Panc1 (cell line): ENCODE results near the gene MED13. TPM values are rescaled to one million over a fixed set of nuclear protein-coding genes. Genes with fewer than 3 reads are reported as not detected.

Experiments
- ATAC-seq: fragments of 200-7000 bp; cut with Tn5 transposase; 2 replicates; pipeline ENCODE4 v1.9.1; 2020; ENCODE audit warnings: mild to moderate bottlenecking, moderate library complexity
- BruUV-seq: library from RNA; stranded (reverse); fragments of 400-500 nt; replicated peaks from 2 replicates; lab custom pipeline; 2021; lab: Mats Ljungman, UMichigan
- CTCF ChIA-PET: fragments of 300-600 bp; sonication (Branson Sonifier 250); formaldehyde crosslinking; loops from one replicate; lab custom pipeline; 2022; ENCODE audit warnings: antibody characterized with exemption; lab: Charles Lee
- POLR2A ChIA-PET: fragments of 300-600 bp; sonication (Branson Sonifier 250); formaldehyde crosslinking; loops from one replicate; lab custom pipeline; 2022; ENCODE audit warnings: antibody characterized with exemption; lab: Charles Lee
- DNase-seq: peaks from one replicate; pipeline ENCODE4 v3.0.0-alpha.2; 2010; ENCODE audit warnings: low read depth, low spot score
- H3K27ac ChIP-seq: 2 replicates; pipeline ENCODE4 v1.5.1; 2011; ENCODE audit warnings: mild to moderate bottlenecking, low read length, inconsistent platforms
- H3K27me3 ChIP-seq: fragments of 200-500 bp; sonication (Bioruptor generic); 2 replicates; pipeline ENCODE4 v1.6.0; 2014; ENCODE audit warnings: low read length, inconsistent platforms; ENCODE audit not compliant: control insufficient read depth, insufficient read depth
- H3K36me3 ChIP-seq: fragments of 200-500 bp; sonication (Bioruptor generic); 2 replicates; pipeline ENCODE4 v1.5.1; 2014; ENCODE audit warnings: inconsistent platforms, mild to moderate bottlenecking, low read length, moderate library complexity; ENCODE audit not compliant: control insufficient read depth, insufficient read depth
- H3K4me1 ChIP-seq: 2 replicates; pipeline ENCODE4 v1.5.1; 2011; ENCODE audit warnings: inconsistent platforms, mild to moderate bottlenecking, low read length, moderate library complexity; ENCODE audit not compliant: control insufficient read depth, insufficient read depth
- H3K4me3 ChIP-seq, 2 experiments: 2 replicates each; pipeline ENCODE4 v1.5.1; 2011 to 2012; ENCODE audit warnings: low read depth in 2 of 2, low read length in 2 of 2, mild to moderate bottlenecking in 2 of 2, inconsistent platforms in 1 of 2, moderate library complexity in 1 of 2
- H3K9me3 ChIP-seq: fragments of 200-500 bp; sonication (Bioruptor generic); 2 replicates; pipeline ENCODE4 v1.5.1; 2014; ENCODE audit warnings: low read depth, mild to moderate bottlenecking, inconsistent platforms, low read length, moderate library complexity; ENCODE audit not compliant: control insufficient read depth, insufficient read depth
- POLR2AphosphoS5 ChIP-seq: IDR thresholded peaks from 2 replicates; pipeline ENCODE4 v1.6.1; 2012; ENCODE audit warnings: mild to moderate bottlenecking, low read depth, low read length, moderate library complexity
- SIN3A ChIP-seq: IDR thresholded peaks from 2 replicates; pipeline ENCODE4 v1.6.1; 2012; ENCODE audit warnings: low read depth, mild to moderate bottlenecking, low read length, moderate library complexity, borderline replicate concordance; ENCODE audit not compliant: insufficient read depth
- TCF7L2 ChIP-seq: IDR thresholded peaks from 2 replicates; pipeline ENCODE4 v1.6.1; 2011; ENCODE audit warnings: mild to moderate bottlenecking, low read depth, low read length, inconsistent platforms
- in situ Hi-C: cut with HindIII; loops from 2 replicates; pipeline ENCODE4 v1.10.0; 2016; ENCODE audit warnings: low sequenced_read_pairs, low pct_unique_long_range_greater_than_20kb
- intact Hi-C: fragments of 100-400 bp; cut with micrococcal nuclease; formaldehyde crosslinking; loops from one replicate; pipeline ENCODE4 v1.10.0; 2022; ENCODE audit not compliant: unreplicated experiment
- total RNA-seq: library from RNA; stranded (reverse); gene quantifications from one replicate; pipeline ENCODE4 v1.2.1, GENCODE V29; 2021; ENCODE audit not compliant: unreplicated experiment
- TF ChIP-seq, protein P1 (sequence below): fragments of 450-650 bp; IDR thresholded peaks from 2 replicates; pipeline ENCODE4 v1.5.1; 2017; ENCODE audit warnings: mild to moderate bottlenecking
- TF ChIP-seq, protein P2 (sequence below), 2 experiments: IDR thresholded peaks; 2 replicates each; pipeline ENCODE4 v1.6.1; 2011 to 2012; ENCODE audit warnings: low read depth in 2 of 2, control low read depth in 1 of 2, low read length in 1 of 2, mild to moderate bottlenecking in 1 of 2, moderate library complexity in 1 of 2; ENCODE audit not compliant: insufficient read depth in 1 of 2

MED13 gene
- total RNA-seq, 1 experiment from 2014 or later = 69.5 TPM

GRCh38 chr17:62105357-62105756 lies 40.3 kb upstream of the MED13 start:
- no peaks in the 10 kb centered on the region for H3K36me3 ChIP-seq
- H3K27ac ChIP-seq = no peak overlapping the region
- DNase-seq (no peak), ATAC-seq (no peak)
- no peaks in the 10 kb centered on the region for H3K9me3 ChIP-seq
- BruUV-seq = no TSS peak
- in situ Hi-C loops (no loop called here), intact Hi-C loops (no loop called here)
- TF ChIP-seq, protein P1, sequence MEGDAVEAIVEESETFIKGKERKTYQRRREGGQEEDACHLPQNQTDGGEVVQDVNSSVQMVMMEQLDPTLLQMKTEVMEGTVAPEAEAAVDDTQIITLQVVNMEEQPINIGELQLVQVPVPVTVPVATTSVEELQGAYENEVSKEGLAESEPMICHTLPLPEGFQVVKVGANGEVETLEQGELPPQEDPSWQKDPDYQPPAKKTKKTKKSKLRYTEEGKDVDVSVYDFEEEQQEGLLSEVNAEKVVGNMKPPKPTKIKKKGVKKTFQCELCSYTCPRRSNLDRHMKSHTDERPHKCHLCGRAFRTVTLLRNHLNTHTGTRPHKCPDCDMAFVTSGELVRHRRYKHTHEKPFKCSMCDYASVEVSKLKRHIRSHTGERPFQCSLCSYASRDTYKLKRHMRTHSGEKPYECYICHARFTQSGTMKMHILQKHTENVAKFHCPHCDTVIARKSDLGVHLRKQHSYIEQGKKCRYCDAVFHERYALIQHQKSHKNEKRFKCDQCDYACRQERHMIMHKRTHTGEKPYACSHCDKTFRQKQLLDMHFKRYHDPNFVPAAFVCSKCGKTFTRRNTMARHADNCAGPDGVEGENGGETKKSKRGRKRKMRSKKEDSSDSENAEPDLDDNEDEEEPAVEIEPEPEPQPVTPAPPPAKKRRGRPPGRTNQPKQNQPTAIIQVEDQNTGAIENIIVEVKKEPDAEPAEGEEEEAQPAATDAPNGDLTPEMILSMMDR = no peak
- TF ChIP-seq SIN3A (no peak), POLR2AphosphoS5 (no peak), TCF7L2 (no peak)
- TF ChIP-seq, protein P2, sequence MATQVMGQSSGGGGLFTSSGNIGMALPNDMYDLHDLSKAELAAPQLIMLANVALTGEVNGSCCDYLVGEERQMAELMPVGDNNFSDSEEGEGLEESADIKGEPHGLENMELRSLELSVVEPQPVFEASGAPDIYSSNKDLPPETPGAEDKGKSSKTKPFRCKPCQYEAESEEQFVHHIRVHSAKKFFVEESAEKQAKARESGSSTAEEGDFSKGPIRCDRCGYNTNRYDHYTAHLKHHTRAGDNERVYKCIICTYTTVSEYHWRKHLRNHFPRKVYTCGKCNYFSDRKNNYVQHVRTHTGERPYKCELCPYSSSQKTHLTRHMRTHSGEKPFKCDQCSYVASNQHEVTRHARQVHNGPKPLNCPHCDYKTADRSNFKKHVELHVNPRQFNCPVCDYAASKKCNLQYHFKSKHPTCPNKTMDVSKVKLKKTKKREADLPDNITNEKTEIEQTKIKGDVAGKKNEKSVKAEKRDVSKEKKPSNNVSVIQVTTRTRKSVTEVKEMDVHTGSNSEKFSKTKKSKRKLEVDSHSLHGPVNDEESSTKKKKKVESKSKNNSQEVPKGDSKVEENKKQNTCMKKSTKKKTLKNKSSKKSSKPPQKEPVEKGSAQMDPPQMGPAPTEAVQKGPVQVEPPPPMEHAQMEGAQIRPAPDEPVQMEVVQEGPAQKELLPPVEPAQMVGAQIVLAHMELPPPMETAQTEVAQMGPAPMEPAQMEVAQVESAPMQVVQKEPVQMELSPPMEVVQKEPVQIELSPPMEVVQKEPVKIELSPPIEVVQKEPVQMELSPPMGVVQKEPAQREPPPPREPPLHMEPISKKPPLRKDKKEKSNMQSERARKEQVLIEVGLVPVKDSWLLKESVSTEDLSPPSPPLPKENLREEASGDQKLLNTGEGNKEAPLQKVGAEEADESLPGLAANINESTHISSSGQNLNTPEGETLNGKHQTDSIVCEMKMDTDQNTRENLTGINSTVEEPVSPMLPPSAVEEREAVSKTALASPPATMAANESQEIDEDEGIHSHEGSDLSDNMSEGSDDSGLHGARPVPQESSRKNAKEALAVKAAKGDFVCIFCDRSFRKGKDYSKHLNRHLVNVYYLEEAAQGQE (IDR thresholded peaks at IDR 0.05; ENCODE audit: insufficient read depth in 1 of 2, low read depth in 2 of 2, low read length in 1 of 2) = no peak
- H3K4me1 ChIP-seq = peaks cover 4% of the 10 kb centered on the region; the same call in 1 of the 2 replicates
- H3K27me3 ChIP-seq = no peaks in the 10 kb centered on the region
- no peak overlapping the region for H3K4me3 ChIP-seq
- POLR2A ChIA-PET = no interaction called here
- CTCF ChIA-PET = no interaction called here

DNA sequence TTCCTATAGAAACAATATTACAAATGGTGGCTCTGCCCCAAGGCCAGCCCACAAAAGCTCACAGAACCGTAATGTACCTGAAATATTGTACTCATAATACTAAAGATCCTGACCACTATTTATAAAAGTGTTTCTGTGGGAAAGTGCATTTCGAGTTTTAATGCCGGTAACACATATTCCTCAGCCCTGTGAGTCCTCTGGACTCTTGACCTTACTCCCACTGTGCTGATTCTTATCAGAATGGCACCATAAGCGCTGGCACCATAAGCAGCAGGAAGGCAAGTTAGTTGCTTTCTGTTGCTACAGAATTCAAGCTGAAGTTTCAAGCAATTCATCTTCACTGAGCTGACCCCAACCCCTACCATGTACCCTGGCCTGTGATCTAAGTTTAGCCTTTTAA lies 36.4 kb upstream of the MED13 start:
- ChIA-PET POLR2A (interaction anchor here (0.6 kb wide), 1 partner anchor 209 kb away, joined by 5 read pairs; no protein-coding TSS in a partner anchor), CTCF (no interaction called here)
- BruUV-seq = no TSS peak
- no peak overlapping the region for H3K4me3 ChIP-seq
- DNase-seq = no peak
- H3K4me1 ChIP-seq = no peaks in the 10 kb centered on the region
- TF ChIP-seq, protein P2 (IDR thresholded peaks at IDR 0.05; ENCODE audit: insufficient read depth in 1 of 2, low read depth in 2 of 2, low read length in 1 of 2) = no peak
- TF ChIP-seq POLR2AphosphoS5 = no peak
- TF ChIP-seq, protein P1 = no peak
- TF ChIP-seq TCF7L2 = no peak
- no peak for TF ChIP-seq SIN3A
- ATAC-seq = no peak
- H3K9me3 ChIP-seq = no peaks in the 10 kb centered on the region
- intact Hi-C loops = no loop called here
- no peaks in the 10 kb centered on the region for H3K27me3 ChIP-seq
- H3K27ac ChIP-seq = no peak overlapping the region
- in situ Hi-C loops = no loop called here
- H3K36me3 ChIP-seq = no peaks in the 10 kb centered on the region
